ENCODE measurements around the gene RERE.

RERE gene

DNA sequence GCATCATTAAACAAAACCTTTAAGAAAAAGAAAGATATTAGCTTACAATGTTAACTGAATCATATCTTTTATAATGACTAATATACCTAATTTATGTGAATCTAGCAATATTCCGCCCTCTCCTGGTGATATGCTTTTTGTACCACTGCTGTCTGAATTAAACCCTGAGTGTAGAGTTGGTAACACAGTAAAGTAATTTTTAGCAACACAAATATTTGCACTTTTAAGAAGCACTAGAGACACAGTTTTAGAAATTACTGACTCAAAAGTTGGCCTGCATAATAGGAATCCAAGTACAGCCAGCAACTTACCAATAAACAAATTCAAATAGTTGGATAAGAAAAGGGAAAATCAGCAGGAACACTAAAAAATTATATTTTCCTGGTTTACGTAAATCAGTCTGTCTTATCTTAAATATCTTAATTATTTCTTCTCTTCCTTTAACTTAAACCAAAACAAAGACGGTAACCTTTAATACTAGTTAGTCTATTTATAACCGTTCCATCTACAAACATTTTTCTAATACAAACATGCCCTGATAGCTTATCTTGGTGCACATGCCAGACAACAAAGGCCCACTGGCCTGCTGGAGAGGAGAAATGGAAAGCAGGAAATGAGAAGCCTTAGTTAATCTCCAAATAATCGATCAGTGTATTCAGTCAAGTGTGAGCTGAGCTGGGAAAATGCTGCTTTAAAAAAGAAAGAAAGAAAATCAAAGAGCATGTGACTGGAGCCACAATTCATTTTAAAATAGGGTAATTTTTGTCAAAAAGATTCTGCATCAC is 246.0 kb downstream of the RERE start:
- H3K27ac ChIP-seq (ENCODE audit: low read depth, low read length, severe bottlenecking) = peak overlapping the region; percentile 86
- 50% methylated on average over 1 of the region's 5 CpGs; no CpG with 5 or more reads in 1 of the 2 experiments for WGBS, 2 experiments (ENCODE audit: insufficient coverage in 2 of 2)
- no peak overlapping the region for H3K4me3 ChIP-seq (ENCODE audit: extremely low read depth, insufficient read depth, low read length, poor library complexity, severe bottlenecking)
- H3K4me1 ChIP-seq (ENCODE audit: control insufficient read depth, insufficient read depth, low read length, poor library complexity, severe bottlenecking) = peaks cover 62% of the 10 kb centered on the region
- H3K36me3 ChIP-seq (ENCODE audit: control insufficient read depth, insufficient read depth, low read length) = peaks cover 39% of the 10 kb centered on the region
- no peaks in the 10 kb centered on the region for H3K9me3 ChIP-seq (ENCODE audit: control insufficient read depth, low read length)

DNA sequence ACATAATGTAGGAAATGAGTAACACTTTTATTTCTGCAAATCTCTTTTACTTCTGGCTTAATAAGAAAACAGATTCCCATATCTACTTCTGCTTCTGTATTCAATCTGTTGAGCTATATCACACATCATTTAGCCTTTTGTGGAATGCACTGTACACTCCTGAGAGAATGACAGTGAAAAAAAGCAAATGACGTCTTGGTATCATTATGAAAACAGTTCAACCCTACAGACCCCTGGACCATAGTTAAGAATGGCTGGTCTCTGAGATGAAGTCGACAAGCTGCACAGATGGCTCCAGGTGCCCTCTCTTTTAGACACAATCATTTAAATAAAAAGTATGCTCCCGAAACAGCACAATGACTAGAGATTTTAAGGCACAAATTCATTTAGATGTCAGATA is 247.0 kb downstream of the RERE start:
- Histone ChIP-seq H3K27ac (ENCODE audit: low read depth, low read length, severe bottlenecking) (no peak overlapping the region), H3K36me3 (ENCODE audit: control insufficient read depth, insufficient read depth, low read length) (peaks cover 40% of the 10 kb centered on the region), H3K9me3 (ENCODE audit: control insufficient read depth, low read length) (no peaks in the 10 kb centered on the region), H3K4me1 (ENCODE audit: control insufficient read depth, insufficient read depth, low read length, poor library complexity, severe bottlenecking) (peaks cover 62% of the 10 kb centered on the region), H3K4me3 (ENCODE audit: extremely low read depth, insufficient read depth, low read length, poor library complexity, severe bottlenecking) (no peak overlapping the region)
- WGBS, 2 experiments (ENCODE audit: insufficient coverage in 2 of 2) = 92% methylated on average over 2 of the region's 3 CpGs; no CpG with 5 or more reads in 1 of the 2 experiments

DNA sequence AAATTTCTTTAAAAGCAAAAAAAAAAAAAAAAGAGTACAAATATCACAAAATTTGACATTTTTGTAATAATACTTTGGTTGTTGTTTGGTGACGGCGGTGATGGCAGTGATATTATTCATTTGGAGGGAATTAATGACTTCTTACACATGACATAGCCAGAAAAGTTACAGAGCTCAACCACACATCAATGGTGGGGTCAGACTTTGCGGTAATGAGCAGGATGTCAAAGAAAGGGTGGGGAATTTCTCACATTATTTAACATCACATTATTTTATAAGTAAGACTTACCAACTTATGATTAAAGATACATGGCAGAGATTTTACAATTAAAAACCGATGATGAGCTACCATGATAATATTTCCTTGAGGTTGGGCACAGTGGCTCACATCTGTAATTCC is 248.2 kb downstream of the RERE start:
- Histone ChIP-seq H3K9me3 (ENCODE audit: control insufficient read depth, low read length) (no peaks in the 10 kb centered on the region), H3K36me3 (ENCODE audit: control insufficient read depth, insufficient read depth, low read length) (peaks cover 34% of the 10 kb centered on the region), H3K4me3 (ENCODE audit: extremely low read depth, insufficient read depth, low read length, poor library complexity, severe bottlenecking) (no peak overlapping the region), H3K4me1 (ENCODE audit: control insufficient read depth, insufficient read depth, low read length, poor library complexity, severe bottlenecking) (peaks cover 62% of the 10 kb centered on the region), H3K27ac (ENCODE audit: low read depth, low read length, severe bottlenecking) (no peak overlapping the region)
- 80 to 100% methylated on average over 1 of the region's 4 CpGs for WGBS, 2 experiments (ENCODE audit: insufficient coverage in 2 of 2)

DNA sequence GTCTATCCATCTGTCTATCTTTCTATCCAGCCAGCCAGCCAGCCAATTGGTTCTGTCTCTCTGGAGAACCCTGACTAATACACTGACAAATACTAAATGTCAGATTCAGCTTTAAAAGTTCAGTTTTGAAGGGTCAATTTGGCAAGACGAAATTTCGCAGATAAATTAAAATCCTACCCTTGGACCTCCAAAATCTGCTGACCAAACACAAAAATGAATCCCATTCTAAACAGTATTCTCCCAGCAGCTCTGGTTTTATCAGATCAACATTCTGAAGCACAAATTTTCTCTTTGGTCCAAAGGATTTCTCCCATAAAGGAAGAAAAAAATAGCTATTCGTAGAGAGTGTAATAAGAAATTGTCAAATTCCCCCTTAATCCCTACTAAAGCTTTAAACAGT is 248.6 kb downstream of the RERE start:
- WGBS, 2 experiments (ENCODE audit: insufficient coverage in 2 of 2) = 87 to 92% methylated on average over 2 of the region's 3 CpGs

DNA sequence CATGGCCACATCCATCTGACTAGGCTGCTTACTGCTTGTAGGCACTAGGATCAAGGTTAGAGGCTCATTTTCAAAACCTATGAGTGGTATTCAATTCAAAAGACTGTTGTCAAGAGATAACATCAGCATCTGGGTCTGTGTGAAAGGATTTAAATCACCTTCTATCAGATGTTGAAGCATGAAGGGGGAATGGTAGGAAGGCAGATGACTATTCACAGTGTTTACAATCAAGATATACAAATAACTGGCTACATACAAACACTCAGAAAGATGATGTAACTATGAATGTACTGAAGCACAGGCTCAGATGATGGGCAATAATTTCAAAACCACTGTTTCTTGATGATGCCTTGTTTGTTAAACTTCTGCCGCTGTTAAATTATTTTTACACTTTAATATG is 250.3 kb downstream of the RERE start:
- no CpG with 5 or more reads among the region's 1 CpG for WGBS, 2 experiments (ENCODE audit: insufficient coverage in 2 of 2)
- Histone ChIP-seq H3K9me3 (ENCODE audit: control insufficient read depth, low read length) (no peaks in the 10 kb centered on the region), H3K27ac (ENCODE audit: low read depth, low read length, severe bottlenecking) (peak overlapping the region; percentile 61), H3K4me1 (ENCODE audit: control insufficient read depth, insufficient read depth, low read length, poor library complexity, severe bottlenecking) (peaks cover 57% of the 10 kb centered on the region), H3K36me3 (ENCODE audit: control insufficient read depth, insufficient read depth, low read length) (peaks cover 34% of the 10 kb centered on the region), H3K4me3 (ENCODE audit: extremely low read depth, insufficient read depth, low read length, poor library complexity, severe bottlenecking) (no peak overlapping the region)

More for the DNA sequence above, 248.6 kb downstream of the RERE start:
- H3K9me3 ChIP-seq (ENCODE audit: control insufficient read depth, low read length) = no peaks in the 10 kb centered on the region
- H3K36me3 ChIP-seq (ENCODE audit: control insufficient read depth, insufficient read depth, low read length) = peaks cover 34% of the 10 kb centered on the region
- peaks cover 66% of the 10 kb centered on the region for H3K4me1 ChIP-seq (ENCODE audit: control insufficient read depth, insufficient read depth, low read length, poor library complexity, severe bottlenecking)
- H3K27ac ChIP-seq (ENCODE audit: low read depth, low read length, severe bottlenecking) = no peak overlapping the region
- H3K4me3 ChIP-seq (ENCODE audit: extremely low read depth, insufficient read depth, low read length, poor library complexity, severe bottlenecking) = no peak overlapping the region

DNA sequence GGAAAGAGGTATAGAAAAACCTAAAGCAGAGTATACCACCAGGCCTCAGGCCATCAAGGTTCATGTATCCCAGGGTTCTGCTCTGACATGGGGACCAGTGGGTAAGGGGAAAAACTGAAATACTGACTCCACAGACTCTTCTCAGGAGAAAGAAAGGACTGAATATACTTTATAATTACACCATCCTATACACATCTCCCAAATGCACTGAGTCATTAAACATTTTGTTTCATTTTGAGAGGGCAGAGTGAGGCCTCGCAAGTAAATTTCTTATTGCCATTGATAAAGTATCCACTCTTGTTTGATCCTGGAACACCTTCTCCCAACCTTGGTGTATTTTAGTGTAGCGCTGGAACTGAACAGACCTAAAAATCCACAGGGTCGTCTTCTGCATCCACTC is 251.6 kb downstream of the RERE start:
- WGBS, 2 experiments (ENCODE audit: insufficient coverage in 2 of 2) = 77 to 90% methylated on average over 2 of the region's 3 CpGs
- H3K9me3 ChIP-seq (ENCODE audit: control insufficient read depth, low read length) = no peaks in the 10 kb centered on the region
- H3K4me3 ChIP-seq (ENCODE audit: extremely low read depth, insufficient read depth, low read length, poor library complexity, severe bottlenecking) = no peak overlapping the region
- peaks cover 34% of the 10 kb centered on the region for H3K36me3 ChIP-seq (ENCODE audit: control insufficient read depth, insufficient read depth, low read length)
- no peak overlapping the region for H3K27ac ChIP-seq (ENCODE audit: low read depth, low read length, severe bottlenecking)
- H3K4me1 ChIP-seq (ENCODE audit: control insufficient read depth, insufficient read depth, low read length, poor library complexity, severe bottlenecking) = peaks cover 49% of the 10 kb centered on the region

DNA sequence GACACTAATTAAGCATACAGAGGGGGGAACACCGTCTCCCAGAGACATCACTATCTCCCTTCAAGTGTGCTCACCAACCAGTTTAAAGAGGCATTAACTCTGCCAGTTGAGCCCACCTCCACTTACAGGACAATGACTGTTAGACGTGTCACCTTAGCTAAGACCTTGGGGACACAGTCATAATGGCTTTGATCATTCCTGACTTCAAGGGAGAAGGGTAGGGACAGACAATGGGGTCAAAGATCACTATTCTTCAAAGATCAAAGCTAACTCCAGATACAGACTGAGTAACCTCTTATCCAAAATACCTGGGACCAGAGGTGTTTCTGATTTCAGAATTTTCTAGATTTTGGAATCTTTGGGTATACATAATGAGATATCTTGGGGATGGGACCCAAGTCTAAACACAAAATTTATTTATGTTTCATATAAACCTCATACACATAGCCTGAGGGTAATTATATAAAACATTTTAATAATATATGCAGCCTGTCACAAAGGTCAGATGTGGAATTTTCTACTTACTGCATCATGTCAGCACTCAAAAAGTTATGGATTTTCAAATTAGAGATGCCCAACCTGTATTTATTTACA is 253.4 kb downstream of the RERE start:
- Histone ChIP-seq H3K9me3 (ENCODE audit: control insufficient read depth, low read length) (no peaks in the 10 kb centered on the region), H3K27ac (ENCODE audit: low read depth, low read length, severe bottlenecking) (no peak overlapping the region), H3K4me3 (ENCODE audit: extremely low read depth, insufficient read depth, low read length, poor library complexity, severe bottlenecking) (no peak overlapping the region), H3K36me3 (ENCODE audit: control insufficient read depth, insufficient read depth, low read length) (peaks cover 25% of the 10 kb centered on the region), H3K4me1 (ENCODE audit: control insufficient read depth, insufficient read depth, low read length, poor library complexity, severe bottlenecking) (peaks cover 50% of the 10 kb centered on the region)
- WGBS, 2 experiments (ENCODE audit: insufficient coverage in 2 of 2) = 86 to 100% methylated on average over 1 to 2 of the region's 2 CpGs

DNA sequence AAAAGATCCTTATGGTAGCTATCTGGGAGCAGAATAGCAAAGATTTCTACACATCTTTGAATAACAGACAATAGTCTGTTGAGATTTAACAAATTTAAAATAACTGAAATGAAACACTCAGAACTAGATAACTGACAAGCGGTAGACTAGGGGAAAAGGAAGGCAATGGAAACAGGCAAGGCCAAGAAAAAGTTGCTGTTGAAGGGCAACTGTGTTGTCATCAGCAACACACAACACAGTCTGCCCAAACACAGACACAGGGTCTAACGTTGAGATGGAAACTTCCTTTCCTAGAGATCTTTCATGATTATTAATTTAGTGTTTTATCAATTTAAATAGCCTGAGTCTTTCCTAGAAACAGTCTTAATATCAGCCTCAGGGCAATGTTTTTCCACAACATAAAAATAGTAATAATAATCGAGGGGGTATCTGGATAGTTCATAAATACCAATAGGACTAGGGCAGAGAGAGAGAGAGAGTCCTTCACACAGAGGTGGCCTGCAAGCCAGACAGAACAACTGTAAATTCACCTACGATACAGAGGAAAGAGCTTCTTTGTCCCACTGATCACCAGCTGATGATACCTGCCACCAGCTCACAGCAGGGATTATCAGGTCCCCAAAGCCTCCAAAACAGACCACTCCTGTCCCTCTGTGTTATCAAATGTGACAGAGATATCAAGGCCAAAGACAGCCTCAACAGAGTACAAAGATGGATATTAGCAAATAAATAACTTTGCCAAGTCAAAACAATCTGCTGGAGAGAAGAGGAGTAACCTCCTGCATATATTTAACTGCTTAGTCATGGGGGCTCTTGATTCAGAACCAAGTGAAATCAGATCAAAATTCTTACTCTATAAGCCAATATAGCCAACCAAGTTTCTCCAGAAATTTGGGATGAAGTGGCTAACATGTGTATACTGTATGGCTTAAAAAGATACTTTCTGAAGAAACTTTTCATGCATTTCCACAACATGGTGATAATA is 254.3 kb downstream of the RERE start:
- Histone ChIP-seq H3K36me3 (ENCODE audit: control insufficient read depth, insufficient read depth, low read length) (peaks cover 19% of the 10 kb centered on the region), H3K9me3 (ENCODE audit: control insufficient read depth, low read length) (no peaks in the 10 kb centered on the region), H3K4me3 (ENCODE audit: extremely low read depth, insufficient read depth, low read length, poor library complexity, severe bottlenecking) (no peak overlapping the region), H3K4me1 (ENCODE audit: control insufficient read depth, insufficient read depth, low read length, poor library complexity, severe bottlenecking) (peaks cover 41% of the 10 kb centered on the region), H3K27ac (ENCODE audit: low read depth, low read length, severe bottlenecking) (peak overlapping the region; percentile 55)
- no CpG with 5 or more reads among the region's 4 CpGs for WGBS, 2 experiments (ENCODE audit: insufficient coverage in 2 of 2)

DNA sequence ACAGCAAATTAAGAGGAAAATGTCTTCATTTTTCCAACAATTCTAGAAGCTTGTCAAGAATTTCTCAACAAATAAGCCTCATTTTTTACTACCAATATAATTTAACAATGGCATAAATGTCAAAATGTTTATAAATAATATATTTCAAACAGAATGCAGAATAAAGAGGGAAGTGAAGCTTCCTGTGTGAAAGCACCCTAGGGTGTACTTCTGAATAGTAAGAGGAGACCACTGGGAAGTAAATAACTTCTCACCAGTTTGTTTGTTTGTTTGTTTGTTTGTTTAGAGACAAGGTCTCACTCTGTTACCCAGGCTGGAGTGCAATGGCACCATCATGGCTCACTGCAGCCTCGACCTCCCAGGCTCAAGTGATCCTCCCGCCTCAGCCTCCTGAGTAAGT is 255.2 kb downstream of the RERE start:
- WGBS, 2 experiments (ENCODE audit: insufficient coverage in 2 of 2) = 80% methylated on average over 2 of the region's 2 CpGs; no CpG with 5 or more reads in 1 of the 2 experiments
- Histone ChIP-seq H3K4me1 (ENCODE audit: control insufficient read depth, insufficient read depth, low read length, poor library complexity, severe bottlenecking) (peaks cover 32% of the 10 kb centered on the region), H3K9me3 (ENCODE audit: control insufficient read depth, low read length) (no peaks in the 10 kb centered on the region), H3K4me3 (ENCODE audit: extremely low read depth, insufficient read depth, low read length, poor library complexity, severe bottlenecking) (no peak overlapping the region), H3K36me3 (ENCODE audit: control insufficient read depth, insufficient read depth, low read length) (peaks cover 21% of the 10 kb centered on the region), H3K27ac (ENCODE audit: low read depth, low read length, severe bottlenecking) (peak overlapping the region; percentile 30)
